GM19395 (cell line): ENCODE measurements around the gene SGK1.
"Not testable (repeated sequence)": the region's sequence is repeated elsewhere in the genome, so short reads cannot be mapped to it uniquely, and the experiment has no call there.

Experiments
- ATAC-seq: cut with Tn5 transposase; IDR thresholded peaks from one replicate; pipeline ENCODE4 v1.9.1; 2021; ENCODE audit warnings: mild to moderate bottlenecking, moderate library complexity; ENCODE audit not compliant: unreplicated experiment

SGK1 gene

GRCh38 chr6:134195164-134195906, 122.6 kb downstream of the SGK1 start:
- ATAC-seq, result no peak

DNA sequence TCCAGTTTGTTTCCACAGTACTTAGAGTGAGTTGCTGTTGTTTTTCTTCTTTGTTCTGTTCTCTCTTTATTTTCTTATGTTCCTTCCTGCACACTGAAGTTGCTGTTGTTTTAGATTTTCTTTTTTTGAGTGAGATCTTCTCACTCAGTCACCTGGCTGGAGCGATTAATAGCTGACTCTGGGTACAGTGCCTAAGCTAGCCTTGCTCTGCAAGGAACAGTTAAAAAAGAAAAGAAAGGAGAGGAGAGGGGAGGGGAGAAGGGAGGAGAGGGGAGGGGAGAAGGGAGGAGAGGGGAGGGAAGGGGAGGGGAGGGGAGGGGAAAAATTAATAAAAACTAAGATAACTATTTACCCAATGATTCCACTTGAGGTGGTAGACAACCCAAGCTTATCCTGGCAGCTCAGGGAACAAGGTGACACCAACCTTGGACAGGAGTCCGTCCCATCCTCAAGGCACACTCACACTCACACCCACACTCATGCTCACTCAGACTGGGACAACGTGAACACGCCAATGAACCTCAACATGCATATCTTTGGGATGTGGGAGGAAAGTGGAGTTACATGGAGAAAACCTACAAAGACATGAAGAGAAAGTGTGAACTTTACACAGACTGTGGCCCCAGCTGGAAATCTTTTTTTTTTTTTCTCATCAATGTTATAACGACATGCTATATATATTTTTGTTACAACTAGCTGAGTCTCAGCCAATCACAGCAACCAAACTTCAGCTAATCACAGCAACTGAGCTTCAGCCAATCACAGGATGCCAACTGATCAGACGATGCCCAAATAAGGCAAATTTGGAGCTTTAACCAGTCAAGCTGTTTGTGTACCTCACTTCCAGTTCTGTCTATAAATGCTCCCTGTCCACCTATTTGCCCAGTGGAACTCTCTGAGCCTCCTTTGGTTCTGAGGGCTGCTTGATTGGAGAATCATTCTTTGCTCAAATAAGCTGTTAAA, 124.1 kb downstream of the SGK1 start:
- no peak for ATAC-seq

DNA sequence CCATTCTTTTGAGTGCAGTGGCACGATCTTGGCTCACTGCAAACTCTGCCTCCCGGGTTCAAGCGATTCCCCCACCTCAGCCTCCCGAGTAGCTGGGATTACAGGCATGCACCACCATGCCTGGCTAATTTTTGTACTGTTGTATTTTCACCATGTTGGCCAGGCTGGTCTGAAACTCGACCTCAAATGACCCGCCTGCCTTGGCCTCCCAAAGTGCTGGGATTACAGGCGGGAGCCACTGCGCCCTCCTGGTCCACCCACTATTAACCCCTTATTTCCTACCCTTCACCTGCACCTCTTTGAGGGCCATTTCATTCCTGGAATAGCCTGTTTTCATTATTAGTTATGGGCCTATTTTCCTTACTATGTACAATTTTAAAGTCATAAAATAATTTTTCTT, 125.3 kb downstream of the SGK1 start:
- ATAC-seq, result not testable (repeated sequence)

DNA sequence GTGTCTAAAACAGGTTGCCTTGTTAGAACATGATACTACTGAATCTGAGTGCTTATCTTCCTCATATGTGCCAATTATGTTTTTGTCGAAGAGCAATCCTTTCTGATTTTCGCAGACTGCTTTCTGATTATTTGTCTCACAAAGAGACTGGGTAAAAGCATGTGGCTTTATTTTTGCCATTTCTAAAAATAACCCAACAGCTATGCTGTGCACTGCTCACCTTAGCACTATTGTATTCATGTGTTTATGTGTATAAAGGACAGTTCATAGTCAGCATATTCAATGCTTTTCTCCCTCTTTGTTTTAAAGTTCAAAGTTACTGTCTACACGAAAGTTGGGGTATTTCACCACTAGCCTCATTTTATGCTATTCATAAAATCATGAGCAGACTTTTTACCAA, 127.0 kb downstream of the SGK1 start:
- no peak for ATAC-seq

GRCh38 chr6:134187751-134188150, 130.2 kb downstream of the SGK1 start:
- no peak for ATAC-seq

GRCh38 chr6:134187154-134187553, 130.8 kb downstream of the SGK1 start:
- no peak for ATAC-seq

DNA sequence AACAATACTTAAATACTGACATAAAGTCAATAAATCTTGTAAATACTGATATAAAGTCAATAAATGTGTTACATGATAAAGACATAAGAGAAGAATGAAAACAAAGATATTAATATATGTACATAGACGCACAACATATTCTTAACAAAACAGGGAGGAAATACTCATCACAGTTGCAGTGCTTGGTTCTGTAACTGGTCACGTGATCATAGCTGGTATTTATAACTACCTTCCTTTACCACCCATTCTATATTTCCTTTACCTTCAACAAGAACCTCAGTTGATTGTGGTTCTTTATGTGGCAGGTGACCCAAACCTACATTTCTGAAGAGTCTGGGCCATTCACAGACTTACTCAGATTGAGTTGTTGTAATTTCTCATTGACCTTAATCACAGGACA, 131.6 kb downstream of the SGK1 start:
- ATAC-seq, result no peak

- no peak for ATAC-seq
Measured at GRCh38 chr6:134185277-134185676, 132.6 kb downstream of the SGK1 start.

GRCh38 chr6:134183844-134184243, 134.1 kb downstream of the SGK1 start:
- ATAC-seq, result no peak

DNA sequence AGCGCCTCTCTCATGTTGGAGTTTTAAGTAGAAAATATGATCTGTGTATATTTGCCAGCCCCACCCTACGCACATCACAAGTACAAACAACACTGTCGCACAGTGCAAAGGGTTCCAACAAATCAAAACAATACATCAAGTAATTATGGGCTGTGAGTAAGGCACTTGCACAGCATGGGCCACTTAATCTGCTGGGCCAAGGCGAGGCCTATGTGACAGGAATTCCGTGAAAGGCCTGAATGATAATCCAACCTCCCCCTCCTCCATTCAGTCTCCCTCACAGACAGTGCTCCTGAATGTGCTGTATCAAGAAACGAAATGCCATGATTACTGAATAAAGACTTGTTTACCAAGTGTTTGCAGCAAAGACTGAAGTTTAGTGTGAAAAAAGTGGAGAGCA, 135.4 kb downstream of the SGK1 start:
- ATAC-seq, result no peak

DNA sequence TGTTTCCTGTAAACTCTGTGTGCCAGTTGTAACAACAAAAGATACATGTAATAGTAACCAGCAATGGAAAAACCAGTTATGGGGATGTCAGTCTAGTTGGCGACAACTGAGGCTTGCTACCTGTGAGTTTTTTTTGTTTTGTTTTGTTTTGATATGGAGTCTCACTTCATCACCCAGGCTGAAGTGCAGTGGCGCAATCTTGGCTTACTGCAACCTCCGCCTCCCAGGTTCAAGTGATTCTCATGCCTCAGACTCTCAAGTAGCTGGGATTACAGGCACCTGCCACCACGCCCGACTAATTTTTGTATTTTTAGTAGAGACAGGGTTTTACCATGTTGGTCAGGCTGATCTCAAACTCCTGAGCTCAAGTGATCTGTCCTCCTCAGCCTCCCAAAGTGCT, 136.2 kb downstream of the SGK1 start:
- not testable (repeated sequence) for ATAC-seq

- ATAC-seq, result not testable (repeated sequence)
Measured at GRCh38 chr6:134181251-134181650, 136.7 kb downstream of the SGK1 start.

DNA sequence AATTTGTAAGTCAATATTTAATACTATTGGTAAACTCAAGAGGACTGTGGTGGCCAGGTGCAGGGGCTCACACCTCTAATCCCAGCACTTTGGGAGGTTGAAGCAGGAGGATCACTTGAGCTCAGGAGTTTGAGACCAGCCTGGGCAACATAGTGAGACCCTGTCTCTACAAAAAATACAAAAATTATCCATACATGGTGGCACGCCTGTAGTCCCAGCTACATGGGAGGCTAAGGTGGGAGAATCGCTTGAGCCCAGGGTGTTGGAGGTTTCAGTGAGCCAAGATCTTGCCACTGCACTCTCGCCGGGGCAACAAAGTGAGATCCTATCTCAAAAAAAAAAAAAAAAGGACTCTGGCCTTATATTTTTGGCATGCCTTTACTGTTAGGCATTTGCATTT, 137.4 kb downstream of the SGK1 start:
- ATAC-seq, result not testable (repeated sequence)

- peak; percentile 30 for ATAC-seq
Measured at GRCh38 chr6:134178161-134179044, 139.5 kb downstream of the SGK1 start.

DNA sequence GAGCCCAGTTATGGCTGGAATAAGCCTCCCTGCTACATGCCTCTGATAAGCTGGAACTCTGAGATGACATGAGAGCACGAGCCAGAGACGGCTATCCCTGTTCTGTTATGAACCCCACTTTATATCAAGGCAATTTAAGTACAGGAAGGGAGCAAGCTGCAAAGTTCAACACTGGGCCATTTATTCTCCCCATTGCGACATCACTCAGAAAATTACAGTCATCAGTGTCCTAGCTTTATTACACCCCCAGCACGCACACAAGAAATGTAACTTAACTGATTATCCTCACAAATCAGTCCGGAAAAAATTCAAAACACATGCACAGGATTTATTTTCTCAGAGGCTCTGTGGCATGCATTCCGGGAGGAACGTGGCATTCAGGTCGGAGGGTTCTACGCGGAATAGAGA, 140.2 kb downstream of the SGK1 start:
- no peak for ATAC-seq

GRCh38 chr6:134177236-134177635, 140.7 kb downstream of the SGK1 start:
- ATAC-seq, result no peak

DNA sequence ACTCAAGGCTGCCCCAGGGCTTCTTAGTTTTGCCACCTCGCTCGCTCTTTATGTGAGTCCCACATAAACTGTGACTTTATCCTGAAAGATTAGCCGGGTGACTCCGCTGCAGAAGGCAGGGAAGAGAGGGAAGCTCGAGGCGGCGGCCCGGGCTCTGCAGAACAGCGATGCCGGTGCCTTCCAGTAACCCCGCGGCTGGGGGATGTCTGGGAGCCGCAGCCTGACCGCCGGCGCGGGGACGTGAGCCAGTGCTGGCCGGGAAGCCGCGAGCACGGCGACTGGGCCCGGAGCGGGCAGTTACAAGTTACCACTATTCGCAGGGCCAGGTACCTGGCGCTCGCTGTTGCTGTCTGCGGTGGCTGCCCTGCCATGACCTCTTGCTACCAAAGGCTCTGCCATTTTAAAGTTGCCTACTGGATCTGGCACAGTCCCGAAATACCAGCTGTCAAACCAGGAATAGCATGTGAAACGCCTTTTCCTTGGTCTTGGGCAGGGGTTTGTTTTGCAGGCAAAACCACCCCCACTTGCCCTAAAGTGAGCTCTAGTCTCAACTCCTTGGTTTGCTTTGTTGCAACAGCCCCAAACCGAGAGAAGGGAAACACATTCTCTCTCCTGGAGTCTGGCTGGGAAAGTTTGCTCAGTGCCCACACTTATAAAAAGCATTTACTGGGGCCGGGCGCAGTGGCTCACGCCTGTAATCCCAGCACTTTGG, 141.5 kb downstream of the SGK1 start:
- no peak for ATAC-seq

GRCh38 chr6:134175532-134176263, 142.2 kb downstream of the SGK1 start:
- ATAC-seq, result peak; percentile 14

- peak; percentile 73 for ATAC-seq
Measured at GRCh38 chr6:134174672-134175531, 143.0 kb downstream of the SGK1 start.
